Heart left ventricle (tissue), 16 donors: ENCODE data around the gene FANCG. TPM values are rescaled to one million over a fixed set of nuclear protein-coding genes. Genes with fewer than 3 reads are reported as not detected.
A peak's percentile ranks its signal among the peaks of the same experiment; 100 is the strongest.

Source experiments
- ATAC-seq, 4 donors: fragments of 200-7000 bp; cut with Tn5 transposase; one replicate each; pipeline ENCODE4 v1.9.1; 2020 to 2022; ENCODE audit warnings: moderate library complexity in 4 of 4, mild to moderate bottlenecking in 3 of 4, moderate number of reproducible peaks in 1 of 4
- DNase-seq, 5 donors: peaks; one replicate each; pipeline ENCODE4 v3.0.0-alpha.2; 2020
- H3K27ac ChIP-seq, 12 donors: fragments of 200-600 bp; sonication (generic) in 4 of 12; one replicate each; pipeline versions ENCODE4 v1.5.0 to v1.8.0; 2016 to 2022; ENCODE audit warnings: mild to moderate bottlenecking in 2 of 12
- H3K27me3 ChIP-seq, 9 donors: fragments of 200-600 bp; sonication (generic) in 2 of 9; one replicate each; pipeline versions ENCODE4 v1.5.1 to v1.8.0; 2016 to 2022; ENCODE audit warnings: mild to moderate bottlenecking in 3 of 9
- H3K36me3 ChIP-seq, 9 donors: fragments of 200-600 bp; sonication (generic) in 2 of 9; one replicate each; pipeline versions ENCODE4 v1.5.0 to v1.8.0; 2018 to 2022; ENCODE audit warnings: mild to moderate bottlenecking in 2 of 9
- H3K4me1 ChIP-seq, 12 donors: fragments of 200-600 bp; sonication (generic) in 4 of 12; one replicate each; pipeline versions ENCODE4 v1.5.0 to v1.8.0; 2016 to 2022; ENCODE audit warnings: mild to moderate bottlenecking in 3 of 12
- H3K4me3 ChIP-seq, 12 donors: fragments of 200-600 bp; sonication (generic) in 4 of 12; one replicate each; pipeline versions ENCODE4 v1.5.0 to v1.8.0; 2017 to 2022; ENCODE audit warnings: mild to moderate bottlenecking in 9 of 12, moderate library complexity in 4 of 12
- H3K9me3 ChIP-seq, 12 donors: fragments of 200-600 bp; sonication (generic) in 4 of 12; one replicate each; pipeline versions ENCODE4 v1.5.0 to v1.8.0; 2016 to 2022; ENCODE audit warnings: mild to moderate bottlenecking in 1 of 12
- CTCF ChIP-seq, 12 donors: fragments of 200-600 bp; sonication (generic) in 4 of 12; IDR thresholded peaks; one replicate each; pipeline versions ENCODE4 v1.5.0 to v1.8.0; 2018 to 2022; ENCODE audit warnings: antibody characterized with exemption in 12 of 12, mild to moderate bottlenecking in 5 of 12
- POLR2A ChIP-seq, 2 donors: fragments of 450-650 bp; IDR thresholded peaks; one replicate each; pipeline ENCODE4 v1.6.1; 2017; ENCODE audit warnings: antibody characterized with exemption in 2 of 2, mild to moderate bottlenecking in 2 of 2, moderate library complexity in 2 of 2
- WGBS, 4 donors: extraction: QIAGEN DNeasy Blood & Tissue Kit in 2 of 4; methylation state at CpG; one replicate each; pipeline versions ENCODE4 v1.1.5 to v1.1.7; 2013 to 2018; 5-methylcytosine and 5-hydroxymethylcytosine counted together
- intact Hi-C, 10 donors: fragments of 100-400 bp; cut with DNase I; formaldehyde crosslinking; loops; one replicate each; pipeline versions ENCODE4 v1.11.1 to v1.14.2; 2022
- polyA plus RNA-seq, 2 donors: library from polyadenylated mRNA; stranded (reverse); fragments of 200-250 nt; gene quantifications; one replicate each; pipeline ENCODE4 v1.2.3, GENCODE V29; 2013
- total RNA-seq, 9 donors: library from RNA; depleted of rRNA in 2 of 9; stranded (reverse); fragments of >200 nt in 2 of 9; fragmentation: NEBNext Ultra II Directional in 3 of 9; extraction: Animal tissue kit (Norgen Biotek cat#: 25700) in 3 of 9; gene quantifications; one replicate each; pipeline versions ENCODE4 v1.1.0 to v1.2.4, GENCODE V29; 2016 to 2023
- donor health status: ischemic (EF 13 %, LVEDD 7.1; RV severe dilation, severe dysfunction).
- donor health status: healthy with polysubstance abuse.
- donor health status: DM: no; HTN: yes; CAD: no.
- donor health status: DM: no; HTN: no; CAD: no.
- donor health status: ischemic (EF 25% LVEDD 6.9; RV normal size, moderate dysfunction).
- donor health status: ischemic (EF 25% LVEDD 5.7; RV mildly dilated, moderate dysfunction).
- donor health status: healthy.
- donor health status: DM: yes; HTN: yes; CAD: no.
- donor health status: ischemic (EF 35%, LVEDD 5.7; RV mildly dilated, moderate dysfunction).
- donor health status: nonischemic (EF 11% LVEDD 7.7; RV severe dilation, severe dysfunction).
- donor health status: DM: yes; HTN: yes; CAD: no.
- donor health status: PGD.
- donor health status: ischemic (EF 29% LVEDD 5.4; RV normal size, mild dysfunction).
- donor health status: nonischemic (EF 23%, LVEDD 6.1; RV moderate dilation, normal function).

The FANCG gene
- total and polyA plus RNA-seq, 11 donors = 0.71 to 11.8 (median 2.9) TPM

- TF ChIP-seq POLR2A (IDR thresholded peaks at IDR 0.05) = no peak
- TF ChIP-seq CTCF (IDR thresholded peaks at IDR 0.05) = no peak
- no peaks in the 10 kb centered on the region for H3K27me3 ChIP-seq
- intact Hi-C loops = no loop called here
- DNase-seq = no peak
- ATAC-seq = peak in 1 of 4 donors; percentile 38
- H3K36me3 ChIP-seq = peaks cover 0 to 34% (median 13%) of the 10 kb centered on the region in 9 donors
- 56 to 72% (median 64%) methylated on average over 3 of the region's 3 CpGs for WGBS, 4 donors
- no peaks in the 10 kb centered on the region for H3K9me3 ChIP-seq
- H3K4me3 ChIP-seq = no peak overlapping the region
- H3K4me1 ChIP-seq = peaks cover 0 to 16% (median 8%) of the 10 kb centered on the region in 12 donors
- H3K27ac ChIP-seq = peak overlapping the region in 9 of 12 donors; percentile 27 to 62 (median 36)
Observed at GRCh38 chr9:35026671-35027070, 53.1 kb downstream of the FANCG start.

Other genes with a start within 250 kb of the FANCG start
- gene PHF24, start 121.7 kb downstream of the FANCG start, total RNA-seq = 1 to 10 TPM in 1 of 9 donors, under 1 TPM in 7, not detected in 1; 0.07 to 2.2 (median 0.35) TPM
- under 1 TPM; 0.06 to 0.11 TPM for gene PHF24, start 121.7 kb downstream of the FANCG start, polyA plus RNA-seq
- 100 to 1,000 TPM in 3 of 9 donors, 10 to 100 TPM in 6; 33.6 to 134 (median 88.5) TPM for gene DNAJB5, start 90.2 kb downstream of the FANCG start, total RNA-seq
- gene DNAJB5, start 90.2 kb downstream of the FANCG start, polyA plus RNA-seq = 100 to 1,000 TPM in 1 of 2 donors, 10 to 100 TPM in 1; 75.5 to 166 TPM
- 100 to 1,000 TPM; 221 to 411 (median 279) TPM for gene VCP, start 7.3 kb downstream of the FANCG start, total RNA-seq
- gene VCP, start 7.3 kb downstream of the FANCG start, polyA plus RNA-seq = 100 to 1,000 TPM; 107 to 251 TPM
- gene PIGO, start 16.6 kb upstream of the FANCG start, total RNA-seq = 10 to 100 TPM in 2 of 9 donors, 1 to 10 TPM in 7; 7.0 to 13.1 (median 9.1) TPM
- gene PIGO, start 16.6 kb upstream of the FANCG start, polyA plus RNA-seq = 10 to 100 TPM in 1 of 2 donors, 1 to 10 TPM in 1; 8.6 to 12.0 TPM
- gene STOML2, start 23.2 kb upstream of the FANCG start, total RNA-seq = 100 to 1,000 TPM; 114 to 162 (median 130) TPM
- 100 to 1,000 TPM in 1 of 2 donors, 10 to 100 TPM in 1; 78.2 to 177 TPM for gene STOML2, start 23.2 kb upstream of the FANCG start, polyA plus RNA-seq
- 10 to 100 TPM; 15.9 to 43.3 (median 19.5) TPM for gene ATOSB, start 35.9 kb upstream of the FANCG start, total RNA-seq
- 10 to 100 TPM; 15.9 to 42.5 TPM for gene ATOSB, start 35.9 kb upstream of the FANCG start, polyA plus RNA-seq
- gene UNC13B, start 82.1 kb upstream of the FANCG start, total RNA-seq = 10 to 100 TPM; 18.0 to 30.2 (median 21.2) TPM
- gene UNC13B, start 82.1 kb upstream of the FANCG start, polyA plus RNA-seq = 10 to 100 TPM in 1 of 2 donors, 1 to 10 TPM in 1; 8.1 to 23.7 TPM